SK-N-SH treated with all-trans-retinoic acid at 6 μM for 48 hours (cell line): ENCODE data around the gene GPR18.

Experiments used
- ATAC-seq: fragments of 200-7000 bp; cut with Tn5 transposase; 3 replicates; pipeline ENCODE4 v1.9.1; 2020; ENCODE audit warnings: mild to moderate bottlenecking, moderate library complexity
- ARNTL ChIP-seq: fragments of 450-650 bp; formaldehyde crosslinking; IDR thresholded peaks from 2 replicates; pipeline ENCODE4 v1.5.0; 2020; ENCODE audit warnings: low read depth, mild to moderate bottlenecking, moderate library complexity, borderline replicate concordance
- BACH2 ChIP-seq: fragments of 250-450 bp; sonication (Bioruptor Pico); IDR thresholded peaks from 2 replicates; pipeline ENCODE4 v1.9.0; 2021; ENCODE audit warnings: mild to moderate bottlenecking, borderline replicate concordance
- CREB5 ChIP-seq: fragments of 250-450 bp; sonication (Bioruptor Pico); IDR thresholded peaks from 2 replicates; pipeline ENCODE4 v1.5.1; 2020; ENCODE audit warnings: low read depth, mild to moderate bottlenecking, moderate library complexity
- CSDC2 ChIP-seq: fragments of 250-450 bp; sonication (Bioruptor Pico); IDR thresholded peaks from 2 replicates; pipeline ENCODE4 v1.5.0; 2020; ENCODE audit warnings: mild to moderate bottlenecking, moderate library complexity
- CSRNP3 ChIP-seq: fragments of 250-450 bp; sonication (Bioruptor Pico); IDR thresholded peaks from 2 replicates; pipeline ENCODE4 v1.5.1; 2021; ENCODE audit warnings: mild to moderate bottlenecking, moderate library complexity
- ESRRG ChIP-seq: fragments of 250-450 bp; sonication (Bioruptor Pico); IDR thresholded peaks from 2 replicates; pipeline ENCODE4 v1.6.1; 2021; ENCODE audit warnings: mild to moderate bottlenecking
- ISL1 ChIP-seq: fragments of 250-450 bp; sonication (Bioruptor Pico); IDR thresholded peaks from 2 replicates; pipeline ENCODE4 v2.1.2; 2022; ENCODE audit warnings: mild to moderate bottlenecking, moderate library complexity
- OSR1 ChIP-seq: fragments of 250-450 bp; sonication (Bioruptor Pico); IDR thresholded peaks from 2 replicates; pipeline ENCODE4 v1.8.0; 2022; ENCODE audit warnings: moderate library complexity, mild to moderate bottlenecking, inconsistent platforms
- PATZ1 ChIP-seq: fragments of 250-450 bp; sonication (Bioruptor Pico); IDR thresholded peaks from 2 replicates; pipeline ENCODE4 v1.8.0; 2020; ENCODE audit warnings: mild to moderate bottlenecking, moderate library complexity, borderline replicate concordance
- POU6F1 ChIP-seq: fragments of 250-450 bp; sonication (Bioruptor Pico); IDR thresholded peaks from 2 replicates; pipeline ENCODE4 v1.8.0; 2021; ENCODE audit warnings: low read depth, mild to moderate bottlenecking, moderate library complexity, borderline replicate concordance
- PPARA ChIP-seq: fragments of 250-450 bp; sonication (Bioruptor Pico); IDR thresholded peaks from 2 replicates; pipeline ENCODE4 v1.5.0; 2020; ENCODE audit warnings: mild to moderate bottlenecking, borderline replicate concordance
- RARB ChIP-seq: fragments of 250-450 bp; sonication (Bioruptor Pico); IDR thresholded peaks from 2 replicates; pipeline ENCODE4 v1.8.0; 2021; ENCODE audit warnings: mild to moderate bottlenecking, moderate library complexity
- SNAI2 ChIP-seq: fragments of 250-450 bp; sonication (Bioruptor Pico); IDR thresholded peaks from 2 replicates; pipeline ENCODE4 v1.5.0; 2020; ENCODE audit warnings: mild to moderate bottlenecking, moderate library complexity
- TCF4 ChIP-seq: fragments of 250-450 bp; sonication (Bioruptor Pico); IDR thresholded peaks from 2 replicates; pipeline ENCODE4 v1.8.0; 2021; ENCODE audit warnings: mild to moderate bottlenecking, moderate library complexity, borderline replicate concordance
- TSHZ2 ChIP-seq: fragments of 250-450 bp; sonication (Bioruptor Pico); IDR thresholded peaks from 2 replicates; pipeline ENCODE4 v1.5.0; 2020; ENCODE audit warnings: mild to moderate bottlenecking, moderate library complexity
- ZC3H10 ChIP-seq: fragments of 250-450 bp; sonication (Bioruptor Pico); IDR thresholded peaks from 2 replicates; pipeline ENCODE4 v1.5.1; 2021; ENCODE audit warnings: mild to moderate bottlenecking, moderate library complexity
- ZFP3 ChIP-seq: fragments of 250-450 bp; sonication (Bioruptor Pico); IDR thresholded peaks from 2 replicates; pipeline ENCODE4 v1.5.0; 2020; ENCODE audit warnings: mild to moderate bottlenecking, moderate library complexity
- ZFP30 ChIP-seq: fragments of 450-650 bp; formaldehyde crosslinking; IDR thresholded peaks from 2 replicates; pipeline ENCODE4 v1.5.0; 2022; ENCODE audit warnings: mild to moderate bottlenecking, moderate library complexity
- ZNF565 ChIP-seq: fragments of 450-650 bp; formaldehyde crosslinking; conservative IDR thresholded peaks from 2 replicates; pipeline ENCODE4 v1.5.0; 2020; ENCODE audit warnings: low read depth, mild to moderate bottlenecking, moderate library complexity
- ZNF70 ChIP-seq: fragments of 450-650 bp; formaldehyde crosslinking; IDR thresholded peaks from 2 replicates; pipeline ENCODE4 v1.5.0; 2020; ENCODE audit warnings: mild to moderate bottlenecking, moderate library complexity
- ZNF8 ChIP-seq: fragments of 450-650 bp; formaldehyde crosslinking; IDR thresholded peaks from 2 replicates; pipeline ENCODE4 v1.5.0; 2020; ENCODE audit warnings: mild to moderate bottlenecking, moderate library complexity

Gene GPR18

GRCh38 chr13:99296398-99296797 lies 38.2 kb upstream of the GPR18 start:
- ATAC-seq = peak; percentile 83

GRCh38 chr13:99295488-99296252 lies 37.5 kb upstream of the GPR18 start:
- ATAC-seq = no peak; the same call in 2 of the 3 replicates

More at GRCh38 chr13:99296398-99296797, 38.2 kb upstream of the GPR18 start:
- TF ChIP-seq RARB (CRISPR knock-in tag) (no peak), ISL1 (peak; percentile 44; the same call in 1 of the 2 replicates)

GRCh38 chr13:99294958-99295357 lies 36.8 kb upstream of the GPR18 start:
- no peak for ATAC-seq
- TF ChIP-seq BACH2 (CRISPR knock-in tag) (no peak), CREB5 (no peak), ZNF565 (CRISPR knock-in tag) (no peak), TCF4 (CRISPR knock-in tag) (no peak), POU6F1 (CRISPR knock-in tag) (no peak)

More at GRCh38 chr13:99295488-99296252, 37.5 kb upstream of the GPR18 start:
- TF ChIP-seq TSHZ2 (no peak), ZNF70 (CRISPR knock-in tag) (no peak), ZC3H10 (CRISPR knock-in tag) (no peak), ZFP30 (no peak), ZFP3 (no peak), BACH2 (CRISPR knock-in tag) (no peak), PPARA (no peak), OSR1 (no peak), RARB (CRISPR knock-in tag) (no peak), PATZ1 (no peak), ZNF8 (CRISPR knock-in tag) (no peak), ESRRG (CRISPR knock-in tag) (no peak), SNAI2 (no peak), CSDC2 (CRISPR knock-in tag) (no peak), ISL1 (no peak), POU6F1 (CRISPR knock-in tag) (no peak), ARNTL (CRISPR knock-in tag) (no peak), CSRNP3 (CRISPR knock-in tag) (no peak)
